SU-DHL-6 (cell line): Measurements from ENCODE around the gene SOBP.

ENCODE experiments used
- EZH2phosphoT487 ChIP-seq: fragments of 200-600 bp; sonication (generic), shearing (Covaris generic); conservative IDR thresholded peaks from 2 replicates; pipeline ENCODE4 v1.6.1; 2018; ENCODE audit warnings: mild to moderate bottlenecking, antibody characterized with exemption, low read length, moderate library complexity, mixed read lengths
- TF ChIP-seq, protein P1 (sequence below): fragments of 200-600 bp; sonication (generic); IDR thresholded peaks from one replicate; pipeline ENCODE4 v1.5.1; 2017; ENCODE audit warnings: antibody characterized with exemption, mild to moderate bottlenecking, low read length, moderate library complexity; ENCODE audit not compliant: insufficient read depth, poor library complexity, severe bottlenecking

GRCh38 chr6:107638493-107638892 is 148.6 kb downstream of the SOBP start:
- TF ChIP-seq, protein P1, sequence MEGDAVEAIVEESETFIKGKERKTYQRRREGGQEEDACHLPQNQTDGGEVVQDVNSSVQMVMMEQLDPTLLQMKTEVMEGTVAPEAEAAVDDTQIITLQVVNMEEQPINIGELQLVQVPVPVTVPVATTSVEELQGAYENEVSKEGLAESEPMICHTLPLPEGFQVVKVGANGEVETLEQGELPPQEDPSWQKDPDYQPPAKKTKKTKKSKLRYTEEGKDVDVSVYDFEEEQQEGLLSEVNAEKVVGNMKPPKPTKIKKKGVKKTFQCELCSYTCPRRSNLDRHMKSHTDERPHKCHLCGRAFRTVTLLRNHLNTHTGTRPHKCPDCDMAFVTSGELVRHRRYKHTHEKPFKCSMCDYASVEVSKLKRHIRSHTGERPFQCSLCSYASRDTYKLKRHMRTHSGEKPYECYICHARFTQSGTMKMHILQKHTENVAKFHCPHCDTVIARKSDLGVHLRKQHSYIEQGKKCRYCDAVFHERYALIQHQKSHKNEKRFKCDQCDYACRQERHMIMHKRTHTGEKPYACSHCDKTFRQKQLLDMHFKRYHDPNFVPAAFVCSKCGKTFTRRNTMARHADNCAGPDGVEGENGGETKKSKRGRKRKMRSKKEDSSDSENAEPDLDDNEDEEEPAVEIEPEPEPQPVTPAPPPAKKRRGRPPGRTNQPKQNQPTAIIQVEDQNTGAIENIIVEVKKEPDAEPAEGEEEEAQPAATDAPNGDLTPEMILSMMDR, result no peak
- TF ChIP-seq EZH2phosphoT487, result no peak
